GM12873 (cell line): ENCODE results near the gene CCDC127.

ENCODE experiments used
- TF ChIP-seq, protein P1 (sequence below): IDR thresholded peaks from 2 replicates; pipeline ENCODE4 v1.5.1; 2012; ENCODE audit warnings: low read depth, mild to moderate bottlenecking, moderate library complexity, low read length, control low read depth; ENCODE audit not compliant: insufficient read depth; ENCODE audit errors: missing control alignments

The CCDC127 gene

GRCh38 chr5:213803-214395, 4.1 kb downstream of the CCDC127 start:
- TF ChIP-seq, protein P1, sequence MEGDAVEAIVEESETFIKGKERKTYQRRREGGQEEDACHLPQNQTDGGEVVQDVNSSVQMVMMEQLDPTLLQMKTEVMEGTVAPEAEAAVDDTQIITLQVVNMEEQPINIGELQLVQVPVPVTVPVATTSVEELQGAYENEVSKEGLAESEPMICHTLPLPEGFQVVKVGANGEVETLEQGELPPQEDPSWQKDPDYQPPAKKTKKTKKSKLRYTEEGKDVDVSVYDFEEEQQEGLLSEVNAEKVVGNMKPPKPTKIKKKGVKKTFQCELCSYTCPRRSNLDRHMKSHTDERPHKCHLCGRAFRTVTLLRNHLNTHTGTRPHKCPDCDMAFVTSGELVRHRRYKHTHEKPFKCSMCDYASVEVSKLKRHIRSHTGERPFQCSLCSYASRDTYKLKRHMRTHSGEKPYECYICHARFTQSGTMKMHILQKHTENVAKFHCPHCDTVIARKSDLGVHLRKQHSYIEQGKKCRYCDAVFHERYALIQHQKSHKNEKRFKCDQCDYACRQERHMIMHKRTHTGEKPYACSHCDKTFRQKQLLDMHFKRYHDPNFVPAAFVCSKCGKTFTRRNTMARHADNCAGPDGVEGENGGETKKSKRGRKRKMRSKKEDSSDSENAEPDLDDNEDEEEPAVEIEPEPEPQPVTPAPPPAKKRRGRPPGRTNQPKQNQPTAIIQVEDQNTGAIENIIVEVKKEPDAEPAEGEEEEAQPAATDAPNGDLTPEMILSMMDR: no peak

- TF ChIP-seq, protein P1: no peak
Observed at GRCh38 chr5:208449-209114, 9.4 kb downstream of the CCDC127 start.

- TF ChIP-seq, protein P1: no peak
Observed at GRCh38 chr5:207599-207998, 10.4 kb downstream of the CCDC127 start.

- TF ChIP-seq, protein P1: no peak
Observed at GRCh38 chr5:206927-207536, 10.9 kb downstream of the CCDC127 start.

- TF ChIP-seq, protein P1: no peak
Observed at GRCh38 chr5:206406-206805, 11.5 kb downstream of the CCDC127 start.

DNA sequence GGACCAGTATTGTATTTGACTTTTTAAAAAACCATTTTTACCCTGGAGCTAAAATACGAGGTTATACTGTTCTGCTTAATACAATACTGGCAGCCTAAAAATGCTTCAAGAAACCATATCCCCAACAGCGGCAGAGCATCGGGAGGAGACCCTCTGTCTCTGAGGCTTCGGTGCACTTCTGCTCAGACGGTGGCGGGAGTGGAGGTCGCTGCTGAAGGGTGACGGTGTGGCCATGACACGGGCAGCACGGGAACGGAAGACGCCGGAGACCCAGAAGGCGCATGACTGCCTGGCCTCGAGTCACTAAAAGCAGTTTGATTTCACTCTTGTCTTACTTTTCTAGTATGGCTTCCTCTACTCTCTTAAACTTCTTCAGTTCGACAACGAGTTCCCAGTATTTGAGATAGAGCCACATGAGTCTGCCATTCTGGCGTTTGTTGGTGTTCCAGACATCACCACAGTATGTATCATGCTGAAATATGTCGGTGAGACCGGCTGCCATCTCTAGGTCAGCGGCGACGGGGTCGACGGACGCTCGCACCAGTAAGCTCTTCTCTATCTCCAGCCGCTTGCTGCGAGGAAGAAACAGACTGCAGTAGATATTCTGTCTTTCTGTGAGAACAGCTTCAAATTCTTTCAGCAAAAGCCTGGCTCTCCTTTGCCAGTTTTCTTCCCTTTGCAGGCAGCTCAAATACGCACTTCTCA, 12.8 kb downstream of the CCDC127 start:
- TF ChIP-seq, protein P1: no peak

GRCh38 chr5:204462-204861, 13.5 kb downstream of the CCDC127 start:
- TF ChIP-seq, protein P1: no peak
